Measurements from ENCODE around the gene CAPRIN1. TPM values are rescaled to one million over a fixed set of nuclear protein-coding genes. Genes with fewer than 3 reads are reported as not detected.
"Not testable (repeated sequence)": the region's sequence is repeated elsewhere in the genome, so short reads cannot be mapped to it uniquely, and the experiment has no call there.

The CAPRIN1 gene
- polyA plus RNA-seq, 1 donor from 2014 or later, result 63.5 TPM

DNA sequence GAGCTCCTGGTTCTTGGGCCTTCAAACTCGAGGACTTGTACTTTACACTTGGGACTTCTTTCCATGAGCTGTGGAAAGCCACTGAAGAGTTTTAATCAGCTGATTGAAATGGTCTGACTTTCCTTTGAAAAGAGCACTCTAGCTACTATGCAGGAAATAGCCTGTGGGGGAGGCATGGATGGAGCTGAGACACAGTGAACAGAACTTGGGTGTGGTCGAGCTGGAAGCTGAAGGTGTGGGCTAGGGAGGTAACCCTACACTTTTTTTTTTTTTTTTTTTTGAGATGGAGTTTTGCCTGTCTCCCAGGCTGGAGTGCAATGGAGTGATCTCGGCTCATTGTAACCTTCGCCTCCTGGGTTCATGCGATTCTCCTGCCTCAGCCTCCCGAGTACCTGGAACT, 17.5 kb upstream of the CAPRIN1 start:
- H3K27me3 Mint-ChIP-seq, result peaks cover 2% of the 10 kb centered on the region
- H3K27ac Mint-ChIP-seq, result no peak overlapping the region
- H3K4me3 Mint-ChIP-seq, result no peak overlapping the region
- H3K9me3 Mint-ChIP-seq, result peaks cover 0 to 2% (median 0%) of the 10 kb centered on the region in 3 donors
- no peaks in the 10 kb centered on the region for H3K4me1 Mint-ChIP-seq
- no peaks in the 10 kb centered on the region for H3K36me3 Mint-ChIP-seq

DNA sequence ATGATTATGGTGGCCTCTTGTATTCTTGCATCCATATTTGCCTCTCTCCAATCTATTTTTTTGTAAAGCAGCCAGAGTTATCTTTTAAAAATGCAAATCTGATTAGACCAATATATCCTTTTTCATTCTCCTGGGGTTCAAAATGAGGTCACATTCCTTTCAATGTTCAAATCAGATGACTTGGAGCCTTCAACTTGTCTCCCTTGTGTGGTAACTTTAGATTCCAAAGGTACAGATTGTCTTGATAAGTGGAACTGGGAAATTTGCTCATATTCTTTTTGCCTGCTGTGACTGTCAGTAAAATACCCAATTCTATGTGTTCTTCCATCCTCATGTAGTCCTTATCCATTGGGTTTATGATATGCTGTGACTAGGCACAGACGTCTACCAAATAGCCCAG, 15.1 kb upstream of the CAPRIN1 start:
- H3K36me3 Mint-ChIP-seq, result no peaks in the 10 kb centered on the region
- no peaks in the 10 kb centered on the region for H3K4me1 Mint-ChIP-seq
- no peak overlapping the region for H3K27ac Mint-ChIP-seq
- H3K9me3 Mint-ChIP-seq, result peaks cover 0 to 2% (median 0%) of the 10 kb centered on the region in 3 donors
- H3K27me3 Mint-ChIP-seq, result peaks cover 2% of the 10 kb centered on the region
- H3K4me3 Mint-ChIP-seq, result no peak overlapping the region

GRCh38 chr11:34037016-34037415, 14.5 kb upstream of the CAPRIN1 start:
- Mint-ChIP-seq H3K36me3 (no peaks in the 10 kb centered on the region), H3K4me3 (no peak overlapping the region), H3K9me3 (peaks cover 0 to 2% (median 0%) of the 10 kb centered on the region in 3 donors), H3K4me1 (no peaks in the 10 kb centered on the region), H3K27ac (no peak overlapping the region), H3K27me3 (peaks cover 2% of the 10 kb centered on the region)

DNA sequence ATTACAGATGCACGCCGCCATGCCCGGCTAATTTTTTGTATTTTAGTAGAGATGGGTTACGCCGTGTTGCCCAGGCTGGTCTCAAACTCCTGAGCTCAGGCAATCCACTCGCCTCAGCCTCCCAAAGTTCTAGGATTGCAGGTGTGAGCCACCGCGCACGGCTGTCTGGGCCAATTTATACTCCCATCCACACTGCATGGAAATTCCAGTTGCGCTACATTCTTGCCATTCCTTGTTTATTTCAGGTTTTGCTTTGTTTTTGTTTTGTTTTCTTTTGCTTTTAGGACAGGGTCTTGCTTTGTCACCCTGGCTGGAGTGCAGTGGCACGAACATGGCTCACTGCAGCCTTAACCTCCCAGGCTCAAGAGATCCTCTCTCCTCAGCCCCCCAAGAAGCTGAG, 11.0 kb upstream of the CAPRIN1 start:
- Mint-ChIP-seq H3K4me3 (no peak overlapping the region), H3K36me3 (peaks cover 1% of the 10 kb centered on the region), H3K27me3 (peaks cover 11% of the 10 kb centered on the region), H3K4me1 (peaks cover 0 to 3% (median 1%) of the 10 kb centered on the region in 3 donors), H3K9me3 (no peaks in the 10 kb centered on the region), H3K27ac (no peak overlapping the region)

DNA sequence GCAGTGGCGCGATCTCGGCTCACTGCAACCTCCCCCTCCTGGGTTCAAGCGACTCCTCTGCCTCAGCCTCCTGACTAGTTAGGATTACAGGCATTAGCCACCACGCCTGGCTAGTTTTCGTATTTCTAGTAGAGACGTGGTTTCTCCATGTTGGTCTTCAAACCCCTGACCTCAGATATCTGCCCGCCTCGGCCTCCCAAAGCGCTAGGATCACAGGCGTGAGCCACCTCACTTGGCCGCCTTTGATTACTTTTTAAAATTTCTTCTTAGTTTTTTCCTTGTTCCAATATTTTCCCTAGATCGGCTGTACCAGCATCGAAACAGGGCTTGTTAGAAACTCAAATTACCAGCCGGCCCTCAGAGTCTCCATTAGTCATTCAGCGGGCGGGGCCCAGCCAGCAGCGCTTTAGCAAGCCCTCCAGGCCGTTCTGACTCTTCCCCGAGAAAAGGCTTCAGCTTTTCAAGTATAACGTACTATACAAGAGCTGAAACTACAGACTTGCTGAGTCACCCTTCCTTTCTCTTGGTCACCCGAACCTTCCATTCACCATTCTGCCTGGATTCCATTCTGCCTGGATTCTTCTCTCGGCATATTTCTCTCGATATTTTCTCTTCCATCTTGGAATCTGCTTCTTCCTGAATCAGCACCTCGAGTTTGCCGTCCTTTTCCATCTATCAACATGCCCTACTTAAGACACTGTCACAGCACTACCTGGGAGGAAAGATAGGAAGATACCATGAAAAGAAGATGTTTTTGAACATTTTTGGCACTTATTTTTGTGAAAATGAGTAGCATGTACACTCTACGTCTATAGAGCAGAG, 6.7 kb upstream of the CAPRIN1 start:
- no peak overlapping the region for H3K27ac Mint-ChIP-seq

GRCh38 chr11:34049028-34049427, 2.5 kb upstream of the CAPRIN1 start:
- Mint-ChIP-seq H3K27ac (peak overlapping the region in 1 of 3 donors; percentile 99), H3K9me3 (no peaks in the 10 kb centered on the region), H3K36me3 (peaks cover 4% of the 10 kb centered on the region), H3K27me3 (peaks cover 7% of the 10 kb centered on the region), H3K4me3 (peak overlapping the region in 1 of 4 donors; percentile 99), H3K4me1 (peaks cover 14 to 22% (median 15%) of the 10 kb centered on the region in 3 donors)

More for the DNA sequence above, 6.7 kb upstream of the CAPRIN1 start:
- Mint-ChIP-seq H3K4me3 (peak overlapping the region in 1 of 4 donors; percentile 65), H3K36me3 (peaks cover 4% of the 10 kb centered on the region), H3K9me3 (no peaks in the 10 kb centered on the region), H3K4me1 (peaks cover 4 to 7% (median 5%) of the 10 kb centered on the region in 3 donors), H3K27me3 (peaks cover 11% of the 10 kb centered on the region)

GRCh38 chr11:34050581-34051348, 766 bp upstream of the CAPRIN1 start:
- Mint-ChIP-seq H3K9me3 (no peaks in the 10 kb centered on the region), H3K27me3 (no peaks in the 10 kb centered on the region)

GRCh38 chr11:34052036-34052607, 591 bp downstream of the CAPRIN1 start:
- Mint-ChIP-seq H3K27ac (peak overlapping the region; percentile 96 to 99 (median 96)), H3K4me3 (peak overlapping the region; percentile 95 to 99 (median 98)), H3K9me3 (no peaks in the 10 kb centered on the region), H3K36me3 (peaks cover under 1% of the 10 kb centered on the region), H3K4me1 (peaks cover 21 to 27% (median 24%) of the 10 kb centered on the region in 3 donors), H3K27me3 (no peaks in the 10 kb centered on the region)

More at GRCh38 chr11:34050581-34051348, 766 bp upstream of the CAPRIN1 start:
- peak overlapping the region; percentile 94 to 99 (median 96) for H3K27ac Mint-ChIP-seq
- H3K36me3 Mint-ChIP-seq, result peaks cover 2% of the 10 kb centered on the region
- peaks cover 14 to 22% (median 21%) of the 10 kb centered on the region in 3 donors for H3K4me1 Mint-ChIP-seq
- peak overlapping the region; percentile 89 to 99 (median 95) for H3K4me3 Mint-ChIP-seq

DNA sequence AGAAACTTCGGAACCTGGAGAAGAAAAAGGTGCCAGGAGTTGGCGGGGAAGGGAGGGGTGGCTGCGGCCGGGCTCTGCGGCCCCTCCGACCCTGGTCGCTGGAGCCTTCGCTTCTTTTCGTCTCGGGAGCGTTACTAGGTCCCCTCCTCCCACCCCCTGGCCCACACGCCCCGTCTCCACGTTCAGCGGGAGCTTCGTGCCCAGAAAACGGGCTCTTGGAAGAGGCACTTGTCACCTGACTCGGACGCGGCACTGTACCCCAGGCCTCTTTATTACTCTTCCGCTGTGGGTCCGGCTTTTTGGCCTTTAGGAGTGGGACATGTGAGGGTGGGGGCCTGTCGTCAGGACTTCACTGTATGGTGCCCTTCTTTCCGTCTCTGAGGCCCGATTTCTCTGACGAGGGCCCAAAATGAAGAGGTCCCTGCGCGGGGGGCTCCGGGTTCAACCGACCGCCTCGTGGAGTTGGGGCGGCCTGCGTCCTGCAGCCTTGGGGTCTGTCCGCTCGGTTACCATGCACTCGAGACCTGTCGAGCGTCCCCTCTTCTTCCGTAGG, 1.2 kb downstream of the CAPRIN1 start:
- Mint-ChIP-seq H3K4me1 (peaks cover 23 to 29% (median 25%) of the 10 kb centered on the region in 3 donors), H3K4me3 (peak overlapping the region; percentile 95 to 99 (median 98)), H3K27me3 (no peaks in the 10 kb centered on the region), H3K27ac (peak overlapping the region; percentile 96 to 99 (median 96)), H3K9me3 (no peaks in the 10 kb centered on the region), H3K36me3 (no peaks in the 10 kb centered on the region)

- Mint-ChIP-seq H3K9me3 (no peaks in the 10 kb centered on the region), H3K27me3 (no peaks in the 10 kb centered on the region), H3K4me3 (peak overlapping the region; percentile 95 to 99 (median 98)), H3K36me3 (no peaks in the 10 kb centered on the region), H3K4me1 (peaks cover 23 to 33% (median 26%) of the 10 kb centered on the region in 3 donors), H3K27ac (peak overlapping the region; percentile 96 to 99 (median 96))
Measured at GRCh38 chr11:34053161-34053686, 1.7 kb downstream of the CAPRIN1 start.

GRCh38 chr11:34054351-34054750, 2.8 kb downstream of the CAPRIN1 start:
- Mint-ChIP-seq H3K4me1 (peaks cover 31 to 42% (median 35%) of the 10 kb centered on the region in 3 donors), H3K27ac (peak overlapping the region in 2 of 3 donors; percentile 67 to 96), H3K4me3 (peak overlapping the region in 3 of 4 donors; percentile 9 to 99 (median 28))
- not testable (repeated sequence) for H3K36me3 Mint-ChIP-seq, H3K27me3 Mint-ChIP-seq, H3K9me3 Mint-ChIP-seq

DNA sequence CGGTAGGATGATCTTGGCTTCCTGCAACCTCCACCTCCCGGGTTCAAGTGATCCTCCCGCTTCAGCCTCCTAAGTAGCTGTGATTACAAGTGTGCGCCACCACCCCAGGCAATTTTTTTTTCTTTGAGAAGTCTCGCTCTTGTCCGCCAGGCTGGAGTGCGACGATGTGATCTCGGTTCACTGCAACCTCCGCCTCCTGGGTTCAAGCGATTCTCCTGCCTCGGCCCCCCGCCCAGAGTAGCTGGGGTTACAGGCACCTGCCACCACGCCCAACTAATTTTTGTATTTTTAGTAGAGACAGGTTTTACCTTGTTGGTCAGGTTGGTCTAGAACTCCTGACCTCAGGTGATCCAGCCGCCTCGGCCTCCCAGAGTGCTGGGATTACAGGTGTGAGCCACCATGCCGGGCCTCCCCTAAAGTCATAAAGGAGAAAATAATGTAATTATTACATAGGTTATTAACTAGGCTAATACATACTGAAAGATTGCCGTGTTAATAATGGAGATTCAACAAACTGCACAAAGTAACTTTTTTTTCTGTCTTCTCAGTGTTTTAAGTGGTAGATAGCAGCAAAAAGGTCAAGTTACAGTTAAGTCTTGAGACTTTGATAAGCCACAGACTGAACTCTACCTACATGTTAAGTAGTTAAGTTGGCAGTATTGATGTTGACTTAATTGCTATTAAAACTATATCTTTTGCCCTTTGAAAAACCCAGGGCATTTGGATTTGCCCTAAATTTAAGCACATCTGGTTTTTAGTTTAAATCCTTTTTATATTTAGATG, 3.9 kb downstream of the CAPRIN1 start:
- peaks cover 34 to 44% (median 39%) of the 10 kb centered on the region in 3 donors for H3K4me1 Mint-ChIP-seq

DNA sequence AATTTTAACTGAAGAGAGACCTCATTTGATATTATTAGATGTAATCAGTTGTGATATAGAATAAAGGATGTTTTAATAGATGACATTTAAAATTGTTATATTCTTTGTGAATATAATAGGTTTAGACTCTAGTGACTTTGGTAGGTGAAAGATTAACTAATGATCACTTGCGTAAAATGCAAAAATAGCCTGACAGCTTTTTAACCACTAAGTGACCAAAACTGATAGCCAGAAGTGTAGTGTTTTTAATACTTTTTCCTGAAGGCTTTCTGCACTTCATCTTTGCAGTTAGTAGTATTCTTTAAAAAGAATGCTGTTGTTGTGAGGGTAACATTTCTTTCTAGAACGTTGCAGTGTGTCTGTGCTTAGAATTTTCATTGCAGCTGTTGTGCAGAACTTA, 5.1 kb downstream of the CAPRIN1 start:
- Mint-ChIP-seq H3K36me3 (no peaks in the 10 kb centered on the region), H3K9me3 (no peaks in the 10 kb centered on the region), H3K27me3 (no peaks in the 10 kb centered on the region), H3K27ac (peak overlapping the region in 1 of 3 donors; percentile 51), H3K4me3 (peak overlapping the region in 2 of 4 donors; percentile 9 to 25), H3K4me1 (peaks cover 32 to 41% (median 35%) of the 10 kb centered on the region in 3 donors)

More for the DNA sequence above, 3.9 kb downstream of the CAPRIN1 start:
- peak overlapping the region in 3 of 4 donors; percentile 14 to 75 (median 51) for H3K4me3 Mint-ChIP-seq
- H3K9me3 Mint-ChIP-seq, result no peaks in the 10 kb centered on the region
- H3K27ac Mint-ChIP-seq, result peak overlapping the region; percentile 42 to 86 (median 62)
- H3K36me3 Mint-ChIP-seq, result no peaks in the 10 kb centered on the region
- no peaks in the 10 kb centered on the region for H3K27me3 Mint-ChIP-seq

Measured in IgD-negative memory B cell (primary cell).